Right atrium auricular region (tissue), 2 donors: ENCODE data around the gene PHLDB3. TPM values are rescaled to one million over a fixed set of nuclear protein-coding genes. Genes with fewer than 3 reads are reported as not detected.

ENCODE experiments used
- DNase-seq: peaks from one replicate; pipeline ENCODE4 v3.0.0-alpha.2; 2019; ENCODE audit warnings: low spot score
- H3K27ac ChIP-seq, 2 donors: fragments of 200-600 bp; sonication (generic); 1 replicate in 1 of 2; 2 replicates in 1 of 2; pipeline ENCODE4 v1.5.1; 2016 to 2019
- H3K27me3 ChIP-seq, 2 donors: fragments of 200-600 bp; sonication (generic); one replicate each; pipeline versions ENCODE4 v1.5.1 to v1.6.0; 2017 to 2019
- H3K36me3 ChIP-seq: fragments of 200-600 bp; sonication (generic); one replicate; pipeline ENCODE4 v1.5.1; 2016
- H3K4me1 ChIP-seq, 2 donors: fragments of 200-600 bp; sonication (generic); one replicate each; pipeline versions ENCODE4 v1.5.1 to v1.6.0; 2017 to 2019
- H3K4me3 ChIP-seq, 2 donors: fragments of 200-600 bp; sonication (generic); 1 replicate in 1 of 2; 2 replicates in 1 of 2; pipeline ENCODE4 v1.5.1; 2017 to 2019; ENCODE audit warnings: mild to moderate bottlenecking in 1 of 2, moderate library complexity in 1 of 2
- H3K9me3 ChIP-seq, 2 donors: fragments of 200-600 bp; sonication (generic); one replicate each; pipeline ENCODE4 v1.5.1; 2019
- total RNA-seq, 2 donors: library from RNA; depleted of rRNA; stranded (reverse); fragments of >200 nt; gene quantifications; one replicate each; pipeline ENCODE4 v1.1.0, GENCODE V29; 2016
- TF ChIP-seq, protein P1 (sequence below), 2 donors: fragments of 200-600 bp; sonication (generic); IDR thresholded peaks; one replicate each; pipeline ENCODE4 v1.5.1; 2019; ENCODE audit warnings: antibody characterized with exemption in 2 of 2

PHLDB3 gene
- total RNA-seq, 2 donors from 2014 or later = 3.6 to 7.7 TPM

DNA sequence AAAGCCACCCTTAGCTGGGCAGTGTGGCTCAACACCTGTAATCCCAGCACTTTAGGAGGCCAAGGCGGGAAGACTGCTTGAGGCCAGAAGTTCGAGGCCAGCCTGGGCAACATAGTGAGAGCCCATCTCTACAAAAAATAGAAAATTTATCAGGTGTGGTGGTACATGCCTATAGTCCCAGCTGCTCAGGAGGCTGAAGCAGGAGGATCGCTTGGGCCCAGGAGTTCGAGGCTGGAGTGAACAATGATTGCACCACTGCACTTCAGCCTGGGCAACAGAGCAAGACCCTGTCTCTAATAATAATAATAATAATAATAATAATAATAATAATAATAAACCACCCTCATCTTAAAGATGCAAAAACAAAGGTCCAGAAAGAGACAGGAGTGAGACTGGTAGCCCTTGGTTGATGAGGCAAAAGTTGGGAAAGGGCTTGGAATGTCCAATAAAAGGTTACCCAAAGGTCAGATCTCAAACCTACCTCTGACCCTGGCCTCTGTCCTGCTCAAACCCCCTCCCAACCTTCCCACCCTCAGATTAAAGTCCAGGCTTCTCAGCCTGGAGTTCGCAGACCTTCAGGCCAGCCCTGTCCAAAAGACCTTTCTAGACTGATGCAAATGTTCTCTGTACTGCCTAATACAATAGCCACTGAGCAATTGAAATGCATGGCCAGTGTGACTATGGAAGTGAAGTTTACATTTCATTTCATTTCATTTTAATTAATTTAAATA, 37.5 kb upstream of the PHLDB3 start:
- Histone ChIP-seq H3K27ac (no peak overlapping the region), H3K4me1 (no peaks in the 10 kb centered on the region), H3K9me3 (peaks cover 4 to 12% of the 10 kb centered on the region in 2 donors), H3K36me3 (peaks cover 39% of the 10 kb centered on the region), H3K4me3 (no peak overlapping the region), H3K27me3 (no peaks in the 10 kb centered on the region)
- TF ChIP-seq, protein P1, sequence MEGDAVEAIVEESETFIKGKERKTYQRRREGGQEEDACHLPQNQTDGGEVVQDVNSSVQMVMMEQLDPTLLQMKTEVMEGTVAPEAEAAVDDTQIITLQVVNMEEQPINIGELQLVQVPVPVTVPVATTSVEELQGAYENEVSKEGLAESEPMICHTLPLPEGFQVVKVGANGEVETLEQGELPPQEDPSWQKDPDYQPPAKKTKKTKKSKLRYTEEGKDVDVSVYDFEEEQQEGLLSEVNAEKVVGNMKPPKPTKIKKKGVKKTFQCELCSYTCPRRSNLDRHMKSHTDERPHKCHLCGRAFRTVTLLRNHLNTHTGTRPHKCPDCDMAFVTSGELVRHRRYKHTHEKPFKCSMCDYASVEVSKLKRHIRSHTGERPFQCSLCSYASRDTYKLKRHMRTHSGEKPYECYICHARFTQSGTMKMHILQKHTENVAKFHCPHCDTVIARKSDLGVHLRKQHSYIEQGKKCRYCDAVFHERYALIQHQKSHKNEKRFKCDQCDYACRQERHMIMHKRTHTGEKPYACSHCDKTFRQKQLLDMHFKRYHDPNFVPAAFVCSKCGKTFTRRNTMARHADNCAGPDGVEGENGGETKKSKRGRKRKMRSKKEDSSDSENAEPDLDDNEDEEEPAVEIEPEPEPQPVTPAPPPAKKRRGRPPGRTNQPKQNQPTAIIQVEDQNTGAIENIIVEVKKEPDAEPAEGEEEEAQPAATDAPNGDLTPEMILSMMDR (IDR thresholded peaks at IDR 0.05) = no peak
- DNase-seq = no peak

DNA sequence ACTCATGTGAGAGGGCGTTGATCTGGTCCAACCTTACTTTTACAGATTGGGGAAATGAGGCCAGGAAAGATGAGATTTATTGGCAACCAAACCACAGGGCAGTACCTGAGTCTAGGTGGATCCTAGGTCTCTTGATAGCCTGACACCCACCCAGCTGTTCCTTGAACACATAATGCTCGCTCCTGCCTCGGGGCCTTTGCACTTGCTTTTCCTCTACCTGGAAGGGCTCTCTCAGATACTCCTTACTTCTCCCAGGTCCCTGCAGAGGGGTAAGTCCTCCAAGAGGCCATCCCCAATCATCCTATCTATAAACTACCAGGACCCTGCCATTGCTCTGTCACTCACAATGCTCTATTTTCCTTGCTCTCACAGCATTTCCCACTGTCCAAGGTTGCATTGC, 35.8 kb upstream of the PHLDB3 start:
- Histone ChIP-seq H3K36me3 (peaks cover 35% of the 10 kb centered on the region), H3K27me3 (no peaks in the 10 kb centered on the region), H3K27ac (no peak overlapping the region), H3K4me1 (peaks cover 0 to 3% of the 10 kb centered on the region in 2 donors), H3K9me3 (peaks cover 4 to 12% of the 10 kb centered on the region in 2 donors), H3K4me3 (no peak overlapping the region)
- no peak for DNase-seq
- TF ChIP-seq, protein P1 (IDR thresholded peaks at IDR 0.05) = no peak

DNA sequence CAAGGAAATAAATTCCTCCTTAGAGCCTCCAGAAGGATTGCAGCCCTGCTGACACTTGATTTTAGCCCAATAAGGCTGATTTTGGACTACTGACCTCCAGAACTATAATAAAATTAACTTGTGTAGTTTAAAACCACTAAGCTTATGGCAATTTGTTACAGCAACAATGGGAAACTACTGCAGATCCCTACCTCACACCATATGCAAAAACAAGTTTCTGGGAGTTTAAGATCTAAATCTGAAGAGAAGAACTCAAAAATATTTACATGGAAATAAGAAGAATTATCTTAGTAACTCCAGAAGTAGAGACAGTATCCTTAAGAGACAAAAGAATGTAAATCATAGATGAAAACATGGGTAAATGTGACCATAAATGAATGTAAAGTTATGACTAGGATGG, 34.4 kb upstream of the PHLDB3 start:
- no peak overlapping the region for H3K27ac ChIP-seq

DNA sequence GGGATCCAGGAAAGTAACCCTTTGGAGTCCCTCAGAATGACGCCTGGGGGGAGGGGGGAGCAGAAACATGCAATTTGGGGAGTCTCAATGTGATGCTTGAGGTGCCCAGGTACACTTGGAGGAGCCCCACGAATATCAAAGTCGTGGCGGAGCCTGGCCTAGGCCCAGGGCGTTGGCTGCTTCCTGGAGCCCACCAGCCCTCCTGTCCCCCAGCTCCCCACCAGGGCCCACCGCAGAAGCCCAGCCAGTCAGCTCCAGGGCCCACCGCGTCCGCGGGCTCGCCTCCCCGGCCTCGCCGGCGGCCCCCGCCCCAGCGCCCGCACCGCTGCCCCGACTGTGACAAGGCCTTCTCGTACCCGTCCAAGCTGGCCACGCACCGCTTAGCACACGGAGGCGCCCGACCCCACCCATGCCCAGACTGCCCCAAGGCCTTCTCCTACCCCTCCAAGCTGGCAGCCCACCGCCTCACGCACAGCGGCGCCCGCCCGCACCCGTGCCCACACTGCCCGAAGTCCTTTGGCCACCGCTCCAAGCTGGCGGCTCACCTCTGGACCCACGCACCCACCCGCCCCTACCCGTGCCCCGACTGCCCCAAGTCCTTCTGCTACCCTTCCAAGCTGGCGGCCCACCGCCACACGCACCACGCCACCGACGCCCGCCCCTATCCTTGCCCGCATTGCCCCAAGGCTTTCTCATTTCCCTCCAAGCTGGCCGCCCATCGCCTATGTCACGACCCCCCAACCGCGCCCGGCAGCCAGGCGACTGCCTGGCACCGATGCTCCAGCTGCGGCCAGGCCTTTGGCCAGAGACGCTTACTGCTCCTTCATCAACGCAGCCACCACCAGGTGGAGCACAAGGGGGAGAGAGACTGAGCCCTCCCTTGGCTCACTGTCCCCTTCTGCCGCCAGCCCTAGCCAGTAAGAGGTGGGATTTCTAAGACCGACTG, 30.5 kb upstream of the PHLDB3 start:
- Histone ChIP-seq H3K4me1 (peaks cover 0 to 24% of the 10 kb centered on the region in 2 donors), H3K4me3 (no peak overlapping the region), H3K27me3 (no peaks in the 10 kb centered on the region), H3K27ac (peak overlapping the region; percentile 42 to 90), H3K36me3 (no peaks in the 10 kb centered on the region), H3K9me3 (peaks cover 4 to 12% of the 10 kb centered on the region in 2 donors)
- peak; percentile 73 for DNase-seq
- TF ChIP-seq, protein P1 (IDR thresholded peaks at IDR 0.05) = peak; percentile 58 to 75

More for the DNA sequence above, 34.4 kb upstream of the PHLDB3 start:
- H3K4me3 ChIP-seq = no peak overlapping the region
- peaks cover 25% of the 10 kb centered on the region for H3K36me3 ChIP-seq
- no peaks in the 10 kb centered on the region for H3K27me3 ChIP-seq
- TF ChIP-seq, protein P1 (IDR thresholded peaks at IDR 0.05) = no peak
- peaks cover 0 to 16% of the 10 kb centered on the region in 2 donors for H3K4me1 ChIP-seq
- peaks cover 4 to 12% of the 10 kb centered on the region in 2 donors for H3K9me3 ChIP-seq
- no peak for DNase-seq

DNA sequence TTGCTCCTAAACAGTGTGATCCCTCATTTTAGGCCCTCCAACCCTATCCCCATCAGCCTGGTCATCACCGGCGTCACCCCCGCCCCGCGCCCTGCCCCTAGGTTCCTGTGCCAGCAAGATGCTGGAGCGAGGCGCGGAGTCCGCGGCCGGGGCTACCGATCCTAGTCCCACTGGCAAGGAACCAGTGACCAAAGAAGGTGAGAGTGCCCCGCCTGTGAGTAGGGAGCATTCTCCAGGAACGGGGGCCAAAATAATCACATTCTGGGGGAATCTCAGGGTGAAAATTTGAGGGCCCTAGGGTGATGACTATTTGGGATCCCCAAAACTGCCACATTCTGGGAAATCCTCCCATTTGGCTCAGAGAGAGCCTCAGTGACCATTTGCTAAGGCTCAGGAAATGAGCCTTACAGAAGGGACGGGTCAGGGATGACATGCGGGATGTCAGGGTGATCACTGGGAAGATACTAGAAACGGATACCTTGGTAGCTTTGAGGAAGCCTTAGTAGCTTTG, 29.8 kb upstream of the PHLDB3 start:
- Histone ChIP-seq H3K4me1 (peaks cover 0 to 24% of the 10 kb centered on the region in 2 donors), H3K27me3 (no peaks in the 10 kb centered on the region), H3K4me3 (peak overlapping the region; percentile 48 to 70), H3K36me3 (no peaks in the 10 kb centered on the region), H3K9me3 (peaks cover 4 to 10% of the 10 kb centered on the region in 2 donors), H3K27ac (peak overlapping the region; percentile 88 to 90)
- TF ChIP-seq, protein P1 (IDR thresholded peaks at IDR 0.05) = no peak
- no peak for DNase-seq
